Caco-2 (cell line): ENCODE measurements around the gene SMIM29. TPM values are rescaled to one million over a fixed set of nuclear protein-coding genes. Genes with fewer than 3 reads are reported as not detected.

Experiments
- BruUV-seq: library from RNA; stranded (reverse); fragments of 400-500 nt; replicated peaks from 2 replicates; lab custom pipeline; 2021; lab: Mats Ljungman, UMichigan
- CTCF ChIA-PET: fragments of 300-600 bp; sonication (Branson Sonifier 250); formaldehyde crosslinking; loops from one replicate; lab custom pipeline; 2022; ENCODE audit warnings: antibody characterized with exemption; lab: Charles Lee
- POLR2A ChIA-PET: fragments of 300-600 bp; sonication (Branson Sonifier 250); formaldehyde crosslinking; loops from one replicate; lab custom pipeline; 2022; ENCODE audit warnings: antibody characterized with exemption; lab: Charles Lee
- DNase-seq, 2 experiments: peaks; one replicate each; pipeline versions ENCODE4 v3.0.0 to v3.0.0-alpha.2; 2020 to 2022
- H3K27me3 ChIP-seq: replicated peaks from 2 replicates; pipeline ENCODE4 v1.6.0; 2011; ENCODE audit warnings: low read length; ENCODE audit not compliant: control insufficient read depth, insufficient read depth
- H3K36me3 ChIP-seq: 2 replicates; pipeline ENCODE4 v1.5.1; 2011; ENCODE audit warnings: low read length; ENCODE audit not compliant: control insufficient read depth, insufficient read depth
- H3K4me1 ChIP-seq: fragments of 250-450 bp; sonication (Bioruptor Pico); 2 replicates; pipeline ENCODE4 v1.5.1; 2020; ENCODE audit warnings: mild to moderate bottlenecking
- H3K4me3 ChIP-seq: 2 replicates; pipeline ENCODE4 v1.5.1; 2011; ENCODE audit warnings: low read depth, mild to moderate bottlenecking, control low read depth, low read length
- H3K9me3 ChIP-seq: fragments of 250-450 bp; sonication (Bioruptor Pico); 2 replicates; pipeline ENCODE4 v1.5.1; 2020; ENCODE audit warnings: mild to moderate bottlenecking, moderate library complexity
- H3K27ac Mint-ChIP-seq: one replicate; pipeline ENCODE4 v1.8.0; 2022; ENCODE audit warnings: mixed read lengths; ENCODE audit not compliant: unreplicated experiment
- H3K27me3 Mint-ChIP-seq: one replicate; pipeline ENCODE4 v1.8.0; 2022; ENCODE audit warnings: mixed read lengths; ENCODE audit not compliant: insufficient read depth, unreplicated experiment
- H3K36me3 Mint-ChIP-seq: one replicate; pipeline ENCODE4 v1.8.0; 2022; ENCODE audit warnings: mild to moderate bottlenecking, mixed read lengths; ENCODE audit not compliant: insufficient read depth, unreplicated experiment
- H3K4me1 Mint-ChIP-seq: one replicate; pipeline ENCODE4 v1.8.0; 2022; ENCODE audit warnings: low read depth, mixed read lengths; ENCODE audit not compliant: unreplicated experiment
- H3K4me3 Mint-ChIP-seq: one replicate; pipeline ENCODE4 v1.8.0; 2022; ENCODE audit warnings: mild to moderate bottlenecking, moderate library complexity, mixed read lengths; ENCODE audit not compliant: unreplicated experiment
- H3K9me3 Mint-ChIP-seq: one replicate; pipeline ENCODE4 v1.8.0; 2022; ENCODE audit warnings: mixed read lengths; ENCODE audit not compliant: unreplicated experiment
- CTCF ChIP-seq, 2 experiments: fragments of 200-600 bp in 1 of 2; IDR thresholded peaks; 1 replicate in 1 of 2; 2 replicates in 1 of 2; pipeline versions ENCODE4 v1.5.1 to v1.8.0; 2011 to 2022; ENCODE audit warnings: antibody characterized with exemption in 1 of 2, control low read depth in 1 of 2, inconsistent platforms in 1 of 2, low read depth in 1 of 2, low read length in 1 of 2, mild to moderate bottlenecking in 1 of 2, moderate library complexity in 1 of 2; ENCODE audit not compliant: insufficient read depth in 1 of 2, severe bottlenecking in 1 of 2, unreplicated experiment in 1 of 2
- intact Hi-C: fragments of 100-400 bp; cut with micrococcal nuclease; formaldehyde crosslinking; loops from one replicate; pipeline ENCODE4 v1.10.0; 2022; ENCODE audit not compliant: unreplicated experiment
- total RNA-seq: library from RNA; stranded (reverse); gene quantifications from 2 replicates; pipeline ENCODE4 v1.2.3, GENCODE V29; 2022

Gene SMIM29
- total RNA-seq, 1 experiment from 2014 or later, result 16.0 TPM

- DNase-seq, result no peak
- Histone ChIP-seq H3K9me3 (no peaks in the 10 kb centered on the region), H3K36me3 (no peaks in the 10 kb centered on the region; the same call in 1 of the 2 replicates), H3K4me3 (no peak overlapping the region), H3K27me3 (no peaks in the 10 kb centered on the region), H3K4me1 (peaks cover 26% of the 10 kb centered on the region)
- Mint-ChIP-seq H3K9me3 (no peaks in the 10 kb centered on the region), H3K36me3 (peaks cover 54% of the 10 kb centered on the region), H3K27me3 (no peaks in the 10 kb centered on the region), H3K27ac (no peak overlapping the region), H3K4me1 (peaks cover 7% of the 10 kb centered on the region), H3K4me3 (no peak overlapping the region)
- intact Hi-C loops, result loop anchor here (10.0 kb wide), 1 partner anchor 362 kb away; no protein-coding TSS in a partner anchor
- TF ChIP-seq CTCF (IDR thresholded peaks at IDR 0.05; ENCODE audit: insufficient read depth in 1 of 2, low read depth in 1 of 2, low read length in 1 of 2, severe bottlenecking in 1 of 2, unreplicated experiment in 1 of 2), result no peak
- ChIA-PET CTCF (no interaction called here), POLR2A (no interaction called here)
- no TSS peak for BruUV-seq
Measured at GRCh38 chr6:34242252-34243130, 6.3 kb downstream of the SMIM29 start.

DNA sequence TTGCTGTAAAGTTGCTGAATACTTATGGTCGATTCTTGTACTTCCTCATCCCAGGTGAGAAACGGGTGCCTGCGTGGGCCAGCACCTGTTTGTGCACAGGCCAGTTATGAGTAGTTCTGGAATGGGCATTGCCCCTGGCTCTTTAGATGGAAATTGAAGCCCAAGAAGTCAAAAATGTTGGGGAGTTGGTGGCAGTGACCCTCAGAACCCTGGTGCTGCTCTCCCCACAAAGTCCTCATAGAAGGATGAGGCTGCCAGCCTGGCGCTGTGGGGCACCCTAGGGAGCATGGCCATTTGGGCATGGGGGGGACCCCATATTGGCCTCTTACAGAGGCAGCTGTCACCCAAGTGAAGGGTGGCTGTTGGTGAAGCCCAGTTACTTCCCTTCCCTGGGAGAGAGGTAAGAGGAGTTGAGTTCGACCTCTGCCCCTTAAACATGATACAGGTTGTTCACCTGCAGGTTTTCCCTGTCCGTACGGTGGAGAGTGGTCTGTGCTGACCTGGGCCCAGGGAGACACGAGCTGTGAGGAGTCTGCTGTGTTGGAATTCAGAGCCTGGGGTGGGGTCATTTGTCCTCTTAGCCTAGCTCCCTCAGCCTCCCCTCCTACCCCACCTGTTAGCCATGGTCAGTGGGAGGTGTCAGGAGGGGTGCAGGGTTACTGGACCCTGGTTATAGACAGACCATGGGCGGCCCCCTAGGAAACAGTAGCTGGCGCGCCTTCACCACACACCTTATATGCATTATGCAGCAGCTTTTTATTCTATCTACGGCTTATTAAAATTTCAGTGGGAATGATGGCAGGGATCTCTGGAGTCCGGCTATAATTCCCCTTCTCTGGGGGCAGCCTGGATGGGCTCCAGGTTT is 7.2 kb downstream of the SMIM29 start:
- BruUV-seq, result no TSS peak
- Mint-ChIP-seq H3K9me3 (no peaks in the 10 kb centered on the region), H3K36me3 (peaks cover 52% of the 10 kb centered on the region), H3K27me3 (no peaks in the 10 kb centered on the region), H3K4me3 (no peak overlapping the region), H3K4me1 (peaks cover under 1% of the 10 kb centered on the region), H3K27ac (no peak overlapping the region)
- H3K4me3 ChIP-seq, result no peak overlapping the region
- DNase-seq, result no peak
- H3K36me3 ChIP-seq, result no peaks in the 10 kb centered on the region; the same call in 1 of the 2 replicates
- intact Hi-C loops, result loop anchor here (10.0 kb wide), 1 partner anchor 363 kb away; no protein-coding TSS in a partner anchor
- no peak for TF ChIP-seq CTCF (IDR thresholded peaks at IDR 0.05; ENCODE audit: insufficient read depth in 1 of 2, low read depth in 1 of 2, low read length in 1 of 2, severe bottlenecking in 1 of 2, unreplicated experiment in 1 of 2)
- ChIA-PET CTCF (no interaction called here), POLR2A (no interaction called here)
- peaks cover 26% of the 10 kb centered on the region for H3K4me1 ChIP-seq
- H3K27me3 ChIP-seq, result no peaks in the 10 kb centered on the region
- H3K9me3 ChIP-seq, result no peaks in the 10 kb centered on the region
